H1 (cell line): Measurements from ENCODE around the gene KRT35. TPM values are rescaled to one million over a fixed set of nuclear protein-coding genes. Genes with fewer than 3 reads are reported as not detected.

ENCODE experiments used
- CTCF ChIA-PET: fragments of 300-600 bp; sonication (Branson Sonifier 250); formaldehyde crosslinking; loops from one replicate; lab custom pipeline; 2021; ENCODE audit not compliant: partially characterized antibody; lab: Charles Lee
- POLR2A ChIA-PET: fragments of 300-600 bp; sonication (Branson Sonifier 250); formaldehyde crosslinking; loops from one replicate; lab custom pipeline; 2021; ENCODE audit warnings: inconsistent platforms; ENCODE audit not compliant: partially characterized antibody; lab: Charles Lee
- DNase-seq, 2 experiments: peaks; one replicate each; pipeline versions ENCODE4 v3.0.0 to v3.0.0-alpha.2; 2010 to 2022; ENCODE audit warnings: low spot score in 2 of 2, low read depth in 1 of 2, mixed read lengths in 1 of 2
- FAIRE-seq: peaks from 2 replicates; lab custom pipeline; 2011; peaks lifted over from hg19 to GRCh38; lab: Jason Lieb, UNC
- H2AFZ ChIP-seq: 2 replicates; pipeline ENCODE4 v1.8.1; 2012; ENCODE audit warnings: low read length, inconsistent platforms
- H2AK5ac ChIP-seq: 2 replicates; pipeline ENCODE4 v1.6.1; 2013; ENCODE audit warnings: low read depth, low read length
- H2BK120ac ChIP-seq: replicated peaks from 2 replicates; pipeline ENCODE3; 2013; ENCODE audit warnings: low read depth, low read length, inconsistent platforms
- H2BK12ac ChIP-seq: 2 replicates; pipeline ENCODE4 v1.6.1; 2013; ENCODE audit warnings: low read depth, low read length
- H2BK15ac ChIP-seq: 2 replicates; pipeline ENCODE4 v1.6.1; 2013; ENCODE audit warnings: low read length
- H2BK20ac ChIP-seq: 2 replicates; pipeline ENCODE4 v1.6.1; 2013; ENCODE audit warnings: low read length
- H2BK5ac ChIP-seq: 2 replicates; pipeline ENCODE4 v1.6.1; 2013; ENCODE audit warnings: low read depth, low read length
- H3K14ac ChIP-seq: 2 replicates; pipeline ENCODE4 v1.6.1; 2013; ENCODE audit warnings: inconsistent platforms; ENCODE audit not compliant: insufficient read length
- H3K18ac ChIP-seq: 2 replicates; pipeline ENCODE4 v1.6.1; 2013; ENCODE audit warnings: low read length; ENCODE audit errors: extremely low read depth
- H3K23ac ChIP-seq: 2 replicates; pipeline ENCODE4 v1.6.1; 2013; ENCODE audit warnings: inconsistent platforms; ENCODE audit not compliant: insufficient read length
- H3K23me2 ChIP-seq: 2 replicates; pipeline ENCODE4 v1.6.1; 2013; ENCODE audit warnings: low read depth, low read length
- H3K27ac ChIP-seq: 2 replicates; pipeline ENCODE4 v1.6.1; 2011; ENCODE audit warnings: low read depth, low read length, inconsistent platforms
- H3K27me3 ChIP-seq, 4 experiments: replicated peaks in 1 of 4; 1 replicate in 1 of 4; 2 replicates in 3 of 4; pipeline versions ENCODE4 v1.6.1 to v1.8.1; 2011 to 2013; ENCODE audit warnings: low read length in 3 of 4, mild to moderate bottlenecking in 3 of 4, inconsistent platforms in 2 of 4, mixed read lengths in 2 of 4, moderate library complexity in 1 of 4; ENCODE audit not compliant: control insufficient read depth in 3 of 4, insufficient read depth in 3 of 4; ENCODE audit errors: extremely low read depth in 1 of 4
- H3K36me3 ChIP-seq, 4 experiments: 2 replicates each; pipeline versions ENCODE4 v1.6.1 to v1.8.1; 2011 to 2013; ENCODE audit warnings: mild to moderate bottlenecking in 4 of 4, low read length in 3 of 4, moderate library complexity in 2 of 4, control low read depth in 1 of 4, inconsistent platforms in 1 of 4; ENCODE audit not compliant: insufficient read depth in 4 of 4, control insufficient read depth in 2 of 4
- H3K4ac ChIP-seq: replicated peaks from 2 replicates; pipeline ENCODE3; 2013; ENCODE audit warnings: low read length, low read depth, mixed read lengths, inconsistent platforms; ENCODE audit not compliant: insufficient read length
- H3K4me1 ChIP-seq, 4 experiments: replicated peaks in 1 of 4; 1 replicate in 1 of 4; 2 replicates in 3 of 4; pipeline versions ENCODE4 v1.6.1 to v1.8.1; 2011 to 2013; ENCODE audit warnings: low read length in 3 of 4, inconsistent platforms in 2 of 4, mixed read lengths in 1 of 4; ENCODE audit not compliant: insufficient read depth in 4 of 4, control insufficient read depth in 3 of 4
- H3K4me2 ChIP-seq, 2 experiments: 2 replicates each; pipeline versions ENCODE4 v1.6.1 to v1.8.1; 2011 to 2013; ENCODE audit warnings: low read depth in 2 of 2, low read length in 2 of 2, control low read depth in 1 of 2, inconsistent platforms in 1 of 2, mild to moderate bottlenecking in 1 of 2; ENCODE audit not compliant: insufficient read depth in 1 of 2
- H3K4me3 ChIP-seq, 4 experiments: fragments of 200-600, 300-600 bp in 1 of 4; sonication (generic), shearing (Covaris generic), sonication (Bioruptor Twin) in 1 of 4; 2 replicates each; pipeline versions ENCODE4 v1.5.1 to v1.8.1; 2011 to 2016; ENCODE audit warnings: low read length in 4 of 4, low read depth in 3 of 4, control low read depth in 2 of 4, inconsistent platforms in 2 of 4, mild to moderate bottlenecking in 2 of 4, mixed read lengths in 1 of 4, moderate library complexity in 1 of 4; ENCODE audit not compliant: insufficient read depth in 2 of 4; ENCODE audit errors: extremely low read depth in 1 of 4
- H3K56ac ChIP-seq: replicated peaks from 2 replicates; pipeline ENCODE3; 2013; ENCODE audit warnings: low read depth, mild to moderate bottlenecking, mixed read lengths, low read length, inconsistent platforms; ENCODE audit not compliant: insufficient read length
- H3K79me1 ChIP-seq: 2 replicates; pipeline ENCODE4 v1.6.1; 2013; ENCODE audit warnings: low read depth, low read length, control low read depth
- H3K79me2 ChIP-seq, 2 experiments: 2 replicates each; pipeline versions ENCODE4 v1.6.1 to v1.8.1; 2012 to 2013; ENCODE audit warnings: low read length in 2 of 2, mild to moderate bottlenecking in 2 of 2, inconsistent platforms in 1 of 2; ENCODE audit not compliant: insufficient read depth in 2 of 2, control insufficient read depth in 1 of 2
- H3K9ac ChIP-seq, 4 experiments: replicated peaks in 1 of 4; 1 replicate in 1 of 4; 2 replicates in 3 of 4; pipeline versions ENCODE4 v1.6.1 to v1.8.1; 2011 to 2013; ENCODE audit warnings: low read depth in 3 of 4, low read length in 3 of 4, control low read depth in 2 of 4, mild to moderate bottlenecking in 2 of 4, moderate library complexity in 2 of 4, inconsistent platforms in 1 of 4; ENCODE audit errors: extremely low read depth in 1 of 4
- H3K9me3 ChIP-seq, 2 experiments: 2 replicates each; pipeline versions ENCODE4 v1.6.1 to v1.8.1; 2012 to 2013; ENCODE audit warnings: mild to moderate bottlenecking in 2 of 2, moderate library complexity in 2 of 2, control low read depth in 1 of 2, inconsistent platforms in 1 of 2, low read depth in 1 of 2, low read length in 1 of 2, mixed read lengths in 1 of 2; ENCODE audit not compliant: insufficient read depth in 2 of 2
- H4K20me1 ChIP-seq, 2 experiments: replicated peaks in 1 of 2; 2 replicates each; pipeline versions ENCODE3 to v1.8.1; 2011 to 2013; ENCODE audit warnings: inconsistent platforms in 2 of 2, low read length in 2 of 2, mild to moderate bottlenecking in 1 of 2; ENCODE audit not compliant: insufficient read depth in 2 of 2, control insufficient read depth in 1 of 2
- H4K5ac ChIP-seq: 2 replicates; pipeline ENCODE4 v1.6.1; 2013; ENCODE audit warnings: low read length, low read depth, mixed read lengths, inconsistent platforms; ENCODE audit not compliant: insufficient read length
- H4K8ac ChIP-seq: 2 replicates; pipeline ENCODE4 v1.8.0; 2013; ENCODE audit warnings: mild to moderate bottlenecking, moderate library complexity, low read length, inconsistent platforms; ENCODE audit not compliant: insufficient read depth; ENCODE audit errors: extremely low read depth
- H4K91ac ChIP-seq: replicated peaks from 2 replicates; pipeline ENCODE3; 2013; ENCODE audit warnings: low read length, mixed read lengths, inconsistent platforms; ENCODE audit not compliant: insufficient read length
- BACH1 ChIP-seq: IDR thresholded peaks from 2 replicates; pipeline ENCODE4 v1.6.1; 2012; ENCODE audit warnings: low read length, improper control_type of control experiment
- CHD2 ChIP-seq: IDR thresholded peaks from 2 replicates; pipeline ENCODE4 v1.6.1; 2012; ENCODE audit warnings: low read length, improper control_type of control experiment
- RFX5 ChIP-seq: IDR thresholded peaks from 2 replicates; pipeline ENCODE4 v1.6.1; 2011; ENCODE audit warnings: low read depth, low read length, improper control_type of control experiment, borderline replicate concordance
- WGBS, 2 experiments: shearing (Covaris generic) in 1 of 2; methylation state at CpG; one replicate each; pipeline versions ENCODE4 v1.1.6 to v1.1.7; 2013 to 2015; ENCODE audit warnings: low lambda C conversion rate in 2 of 2, mixed read lengths in 2 of 2, inconsistent platforms in 1 of 2, low coverage in 1 of 2, missing lambda C conversion rate in 1 of 2; ENCODE audit not compliant: insufficient replicate concordance in 2 of 2, insufficient coverage in 1 of 2, insufficient read length in 1 of 2; ENCODE audit errors: extremely low coverage in 1 of 2, missing lambda C conversion rate in 1 of 2; 5-methylcytosine and 5-hydroxymethylcytosine counted together
- polyA plus RNA-seq, 7 experiments: library from polyadenylated mRNA; depleted of rRNA in 3 of 7; stranded (reverse) in 5 of 7; unstranded in 2 of 7; fragments of >200 nt in 5 of 7; fragments of 200-250 nt in 2 of 7; gene quantifications; 1 replicate in 5 of 7; 2 replicates in 1 of 7; 4 replicates in 1 of 7; pipeline versions ENCODE4 v1.2.1 to v1.2.3, GENCODE V29; 2011 to 2013; ENCODE audit warnings: missing spikeins in 2 of 7, mixed read lengths in 2 of 7
- total RNA-seq: library from RNA; stranded (reverse); fragmentation: NEBNext Ultra II Directional; extraction: Animal tissue kit (Norgen Biotek cat#: 25700); gene quantifications from 2 replicates; pipeline ENCODE4 v1.2.1, GENCODE V29; 2021

The KRT35 gene
- total and polyA plus RNA-seq, 2 of the 8 experiments (the other 6 are each of a cell fraction or from before 2014, with no cell fraction given), result not detected

- Histone ChIP-seq H4K8ac (peak overlapping the region; percentile 8; the same call in 1 of the 2 replicates), H3K9me3 (no peaks in the 10 kb centered on the region), H3K4ac (no peak overlapping the region), H4K5ac (no peak overlapping the region), H3K27ac (no peak overlapping the region), H3K23ac (no peak overlapping the region), H2BK15ac (no peak overlapping the region), H2AK5ac (no peak overlapping the region), H3K18ac (no peak overlapping the region; the same call in 1 of the 2 replicates), H3K4me1 (peaks cover 0 to 5% (median 3%) of the 10 kb centered on the region in 4 experiments; a peak in 5 of 7 replicates), H3K79me2 (no peaks in the 10 kb centered on the region), H3K4me3 (no peak overlapping the region), H3K56ac (no peak overlapping the region), H2AFZ (no peak overlapping the region), H4K20me1 (no peaks in the 10 kb centered on the region), H3K14ac (no peak overlapping the region), H3K23me2 (no peaks in the 10 kb centered on the region; the same call in 1 of the 2 replicates), H2BK5ac (no peak overlapping the region), H2BK120ac (no peak overlapping the region), H3K27me3 (no peaks in the 10 kb centered on the region; a peak in 1 of 7 replicates), H3K4me2 (no peak overlapping the region), H4K91ac (no peak overlapping the region), H3K9ac (no peak overlapping the region), H2BK20ac (no peak overlapping the region), H3K79me1 (no peaks in the 10 kb centered on the region), H3K36me3 (no peaks in the 10 kb centered on the region), H2BK12ac (no peak overlapping the region)
- no peak for DNase-seq
- 93% methylated on average over 5 of the region's 5 CpGs; no CpG with 5 or more reads in 1 of the 2 experiments for WGBS, 2 experiments
- no peak for FAIRE-seq
- POLR2A ChIA-PET, result interaction anchor here (0.8 to 1.4 kb wide), 4 partner anchors 13 to 35 kb away, joined by 3 to 5 read pairs (median 4); partner anchors contain the start of gene KRT19
- CTCF ChIA-PET, result interaction anchor here (0.8 to 33.9 kb wide), 5 partner anchors 10 to 628 kb away, joined by 3 to 427 read pairs (median 5); partner anchors contain the start of gene KRT20
- no peak for TF ChIP-seq BACH1
- TF ChIP-seq RFX5, result no peak
- no peak for TF ChIP-seq CHD2
Observed at GRCh38 chr17:41513168-41513547, 32.2 kb upstream of the KRT35 start.
